HL-60 (cell line): ENCODE results near the gene FCRL2.

Experiments used
- GABPA ChIP-seq: IDR thresholded peaks from 2 replicates; pipeline ENCODE4 v1.6.1; 2012; ENCODE audit warnings: low read depth
- TF ChIP-seq, protein P1 (sequence below): IDR thresholded peaks from one replicate; pipeline ENCODE4 v1.5.1; 2011; ENCODE audit warnings: low read length, control low read depth, inconsistent platforms; ENCODE audit not compliant: insufficient read depth

DNA sequence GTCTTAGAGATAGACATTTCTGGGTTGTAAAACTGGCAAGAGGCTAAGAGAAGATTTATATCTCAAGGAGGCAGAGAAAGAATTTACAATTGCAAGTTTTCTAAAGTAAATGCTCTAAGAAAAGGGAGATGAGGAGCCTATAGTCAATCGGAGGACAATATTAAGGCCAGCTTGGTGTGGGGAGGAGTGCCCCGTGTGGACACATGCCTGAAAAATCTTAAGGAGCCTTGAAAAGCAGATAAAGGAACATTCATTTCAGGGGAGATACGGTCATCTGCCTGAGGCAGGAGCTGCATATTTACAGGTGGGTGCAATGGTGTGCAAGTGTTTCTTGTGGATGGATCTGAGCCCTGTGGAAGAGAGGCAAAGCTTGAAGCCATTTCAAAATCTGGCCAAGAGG lies 25.6 kb downstream of the FCRL2 start:
- TF ChIP-seq, protein P1, sequence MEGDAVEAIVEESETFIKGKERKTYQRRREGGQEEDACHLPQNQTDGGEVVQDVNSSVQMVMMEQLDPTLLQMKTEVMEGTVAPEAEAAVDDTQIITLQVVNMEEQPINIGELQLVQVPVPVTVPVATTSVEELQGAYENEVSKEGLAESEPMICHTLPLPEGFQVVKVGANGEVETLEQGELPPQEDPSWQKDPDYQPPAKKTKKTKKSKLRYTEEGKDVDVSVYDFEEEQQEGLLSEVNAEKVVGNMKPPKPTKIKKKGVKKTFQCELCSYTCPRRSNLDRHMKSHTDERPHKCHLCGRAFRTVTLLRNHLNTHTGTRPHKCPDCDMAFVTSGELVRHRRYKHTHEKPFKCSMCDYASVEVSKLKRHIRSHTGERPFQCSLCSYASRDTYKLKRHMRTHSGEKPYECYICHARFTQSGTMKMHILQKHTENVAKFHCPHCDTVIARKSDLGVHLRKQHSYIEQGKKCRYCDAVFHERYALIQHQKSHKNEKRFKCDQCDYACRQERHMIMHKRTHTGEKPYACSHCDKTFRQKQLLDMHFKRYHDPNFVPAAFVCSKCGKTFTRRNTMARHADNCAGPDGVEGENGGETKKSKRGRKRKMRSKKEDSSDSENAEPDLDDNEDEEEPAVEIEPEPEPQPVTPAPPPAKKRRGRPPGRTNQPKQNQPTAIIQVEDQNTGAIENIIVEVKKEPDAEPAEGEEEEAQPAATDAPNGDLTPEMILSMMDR, result no peak
- no peak for TF ChIP-seq GABPA
